HG03469 (cell line): ENCODE results near the gene TTYH2.

ENCODE experiments used
- ATAC-seq: cut with Tn5 transposase; IDR thresholded peaks from one replicate; pipeline ENCODE4 v1.9.1; 2021; ENCODE audit warnings: mild to moderate bottlenecking, moderate library complexity, moderate number of reproducible peaks; ENCODE audit not compliant: unreplicated experiment

TTYH2 gene

DNA sequence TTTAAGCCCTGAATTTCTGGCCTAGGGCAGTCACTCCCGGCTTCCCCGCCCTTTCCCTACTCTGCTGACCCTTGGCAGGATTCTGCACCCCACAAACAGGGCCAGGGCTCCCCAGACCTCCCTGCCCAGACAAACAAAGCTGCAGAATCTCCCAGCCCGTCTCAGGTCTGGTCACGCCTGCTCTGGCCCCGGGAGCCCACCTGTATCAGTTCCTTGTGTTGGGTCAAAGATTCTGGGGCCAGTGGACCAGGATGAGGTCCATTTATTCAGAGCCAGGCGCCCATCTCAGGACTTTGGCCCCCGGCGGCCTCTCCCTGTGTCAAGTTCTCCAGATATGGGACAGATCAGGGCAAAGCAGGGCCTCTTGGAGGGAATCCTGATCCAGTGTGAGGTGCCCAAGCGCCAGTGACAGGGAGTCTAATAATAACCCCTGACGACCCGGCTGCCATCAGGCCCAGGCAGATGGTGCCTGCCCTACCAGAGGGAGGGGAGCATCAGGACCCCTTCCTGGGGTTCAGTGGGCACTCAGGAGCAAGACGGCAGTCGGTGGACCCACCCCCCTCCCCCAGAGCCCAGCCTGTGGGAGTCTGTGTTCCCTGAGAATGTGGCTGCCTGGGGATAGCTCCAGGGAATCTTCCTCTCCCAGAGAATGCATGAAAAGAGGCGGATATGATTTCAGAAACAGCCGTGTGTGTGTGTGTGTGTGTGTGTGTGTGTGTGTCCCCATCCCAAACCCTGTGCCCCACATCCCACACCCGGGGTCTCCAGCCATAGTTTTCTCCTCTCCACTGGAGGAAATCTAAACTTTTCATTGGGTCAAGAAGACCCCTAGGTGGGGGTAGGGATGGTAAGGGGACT is 1.3 kb downstream of the TTYH2 start:
- ATAC-seq: no peak

DNA sequence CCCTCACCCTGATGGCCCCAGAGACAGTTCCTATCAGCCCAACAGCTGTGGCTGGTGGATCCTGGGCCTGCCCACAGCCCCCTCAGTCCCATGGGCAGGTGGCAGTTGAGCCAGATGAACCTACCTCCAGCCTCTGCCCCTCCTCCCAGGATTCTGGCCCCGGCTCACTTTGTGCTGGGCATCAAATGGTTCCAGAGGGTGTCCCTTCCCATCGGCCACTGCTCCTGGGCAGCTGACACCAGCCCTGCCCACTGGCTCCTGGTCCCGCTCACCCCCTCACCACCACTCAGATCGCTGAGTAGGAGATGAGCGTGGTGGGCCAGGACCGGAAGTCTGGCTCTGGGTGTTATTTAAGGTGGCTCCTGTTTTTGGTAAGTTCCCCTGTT is 2.0 kb downstream of the TTYH2 start:
- no peak for ATAC-seq

DNA sequence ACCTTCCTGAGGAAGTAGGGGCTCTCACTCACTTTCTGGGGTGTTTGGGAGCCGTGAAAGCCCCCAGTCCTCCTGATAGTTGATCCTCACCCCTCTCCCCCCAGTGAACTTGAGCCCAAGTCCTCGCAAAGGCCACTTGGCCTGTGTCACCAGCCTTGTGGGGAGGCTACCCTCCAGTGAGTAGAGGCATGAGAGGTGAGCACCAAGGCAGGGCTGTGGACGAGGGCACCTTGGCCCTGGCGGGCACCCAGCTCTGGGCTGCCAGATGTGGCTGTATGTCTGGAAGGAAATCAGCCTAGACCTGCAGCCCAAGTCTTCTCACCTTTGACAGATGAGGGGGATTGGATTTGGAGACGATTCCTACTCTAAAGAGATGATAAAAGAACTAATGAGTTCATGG is 3.1 kb downstream of the TTYH2 start:
- no peak for ATAC-seq

DNA sequence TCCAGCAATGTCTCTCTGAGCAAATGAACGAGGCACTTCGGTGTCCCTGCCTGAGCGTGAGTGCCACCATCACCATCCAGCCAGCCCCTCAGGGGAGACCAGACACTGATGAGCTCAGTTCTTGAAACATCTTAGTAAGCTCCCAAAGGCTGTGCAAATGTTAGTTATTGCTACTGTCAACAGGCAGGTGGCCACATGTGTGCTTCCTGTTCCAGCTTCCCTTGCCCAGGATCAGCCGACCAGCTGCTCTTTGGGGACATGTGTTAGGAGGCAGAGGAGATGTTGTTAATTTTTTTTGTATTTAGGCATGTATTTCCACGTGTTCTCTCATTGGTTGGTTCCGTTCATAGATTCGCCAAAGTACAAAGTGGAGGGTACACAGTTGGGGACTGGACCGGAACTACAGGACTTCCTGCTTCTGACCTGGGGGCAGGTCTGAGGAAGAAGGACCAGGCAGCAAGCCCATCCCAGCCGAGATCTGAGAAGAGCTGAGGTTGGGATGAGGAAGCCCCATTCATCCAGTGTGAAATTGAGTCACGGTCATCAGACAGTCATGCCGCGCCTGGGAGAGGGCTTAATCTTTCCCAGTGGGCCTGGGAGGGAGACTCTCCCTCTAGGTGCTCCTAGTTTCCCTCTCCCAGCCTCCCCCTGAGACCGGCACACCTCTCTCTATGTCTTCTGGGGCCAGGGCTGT is 3.8 kb downstream of the TTYH2 start:
- no peak for ATAC-seq

DNA sequence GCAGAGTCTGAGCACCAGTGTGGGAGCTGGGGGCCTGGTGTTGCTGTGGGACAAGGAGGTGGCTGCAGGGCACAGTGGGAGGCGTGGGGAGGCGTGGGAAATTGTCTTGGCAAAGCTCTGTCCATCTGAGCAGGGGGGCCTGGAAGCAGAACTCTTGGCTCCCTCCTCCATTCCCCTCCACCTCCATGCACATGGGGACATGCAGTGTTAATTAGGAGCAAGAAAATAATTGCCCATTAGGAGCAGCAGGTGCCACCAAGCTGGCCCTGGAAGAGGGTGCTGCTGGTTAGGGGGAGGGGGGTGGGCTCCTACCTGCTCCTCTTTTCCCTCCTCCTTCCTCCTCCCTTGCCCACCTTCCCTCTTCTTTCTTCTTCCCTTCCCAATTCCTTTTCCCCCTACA is 4.5 kb downstream of the TTYH2 start:
- no peak for ATAC-seq

DNA sequence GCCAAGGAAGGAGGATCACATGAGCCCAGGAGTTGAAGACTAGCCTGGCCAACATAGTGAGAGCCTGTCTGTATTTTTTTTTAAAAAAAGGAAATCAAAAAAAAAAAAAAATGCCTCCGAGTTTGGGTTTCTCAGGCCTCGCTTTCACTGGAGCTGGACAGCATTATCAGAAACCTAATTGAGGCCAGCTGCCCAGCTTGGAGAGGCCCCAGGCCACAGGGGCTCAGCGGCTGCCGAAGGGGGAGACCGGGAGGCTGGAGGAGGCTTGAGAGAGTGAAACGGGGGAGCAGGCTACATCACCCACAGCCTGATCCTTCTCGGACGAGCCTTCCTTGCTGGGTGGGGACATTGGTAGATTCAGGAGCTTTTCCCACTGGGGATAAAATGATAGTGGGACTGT is 5.1 kb downstream of the TTYH2 start:
- no peak for ATAC-seq

DNA sequence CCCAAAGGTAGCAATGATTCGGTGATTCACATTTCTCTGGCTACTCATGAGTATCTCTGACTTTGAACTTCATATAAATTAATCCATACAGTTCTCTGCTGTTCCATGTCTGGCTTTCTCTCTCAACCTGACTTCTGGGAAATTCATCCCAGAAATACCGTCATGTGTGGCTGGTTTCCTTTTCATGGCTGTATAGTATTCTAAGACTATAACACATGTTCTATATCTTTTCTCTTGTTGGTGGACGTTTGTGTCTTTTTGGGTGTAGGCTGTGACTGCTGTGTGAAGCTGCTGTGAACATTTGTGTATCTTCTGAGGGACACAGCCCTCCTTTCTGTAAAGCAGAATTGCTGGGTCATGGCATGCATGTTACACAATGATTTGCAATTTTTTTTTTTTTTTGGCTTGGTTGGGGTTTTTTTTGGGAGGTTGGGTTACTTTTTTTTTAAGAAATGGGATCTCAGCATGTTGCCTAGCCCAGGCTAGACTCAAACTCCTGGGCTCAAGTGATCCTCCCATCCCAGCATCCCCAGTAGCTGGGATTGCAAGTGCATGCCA is 6.3 kb downstream of the TTYH2 start:
- no peak for ATAC-seq

DNA sequence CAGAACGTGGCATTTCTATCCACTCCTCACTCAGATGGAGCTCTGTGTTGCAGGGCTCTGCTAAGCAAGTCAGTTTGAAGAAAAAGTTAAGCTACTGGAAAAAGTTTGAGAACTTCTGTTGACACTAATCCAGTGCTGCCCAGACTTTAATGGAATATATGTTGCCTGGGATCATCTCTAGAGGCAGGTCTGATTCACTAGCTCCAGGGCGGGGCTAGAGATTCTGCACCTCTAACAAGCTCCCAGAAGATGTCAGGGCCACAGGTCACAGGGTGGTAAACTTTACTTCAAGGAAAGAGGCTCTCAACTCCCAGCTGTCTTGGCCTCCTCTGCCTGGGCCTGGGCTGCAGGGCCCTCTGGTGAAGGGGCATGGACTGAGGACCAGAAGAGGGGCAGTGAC is 6.8 kb downstream of the TTYH2 start:
- ATAC-seq: no peak

DNA sequence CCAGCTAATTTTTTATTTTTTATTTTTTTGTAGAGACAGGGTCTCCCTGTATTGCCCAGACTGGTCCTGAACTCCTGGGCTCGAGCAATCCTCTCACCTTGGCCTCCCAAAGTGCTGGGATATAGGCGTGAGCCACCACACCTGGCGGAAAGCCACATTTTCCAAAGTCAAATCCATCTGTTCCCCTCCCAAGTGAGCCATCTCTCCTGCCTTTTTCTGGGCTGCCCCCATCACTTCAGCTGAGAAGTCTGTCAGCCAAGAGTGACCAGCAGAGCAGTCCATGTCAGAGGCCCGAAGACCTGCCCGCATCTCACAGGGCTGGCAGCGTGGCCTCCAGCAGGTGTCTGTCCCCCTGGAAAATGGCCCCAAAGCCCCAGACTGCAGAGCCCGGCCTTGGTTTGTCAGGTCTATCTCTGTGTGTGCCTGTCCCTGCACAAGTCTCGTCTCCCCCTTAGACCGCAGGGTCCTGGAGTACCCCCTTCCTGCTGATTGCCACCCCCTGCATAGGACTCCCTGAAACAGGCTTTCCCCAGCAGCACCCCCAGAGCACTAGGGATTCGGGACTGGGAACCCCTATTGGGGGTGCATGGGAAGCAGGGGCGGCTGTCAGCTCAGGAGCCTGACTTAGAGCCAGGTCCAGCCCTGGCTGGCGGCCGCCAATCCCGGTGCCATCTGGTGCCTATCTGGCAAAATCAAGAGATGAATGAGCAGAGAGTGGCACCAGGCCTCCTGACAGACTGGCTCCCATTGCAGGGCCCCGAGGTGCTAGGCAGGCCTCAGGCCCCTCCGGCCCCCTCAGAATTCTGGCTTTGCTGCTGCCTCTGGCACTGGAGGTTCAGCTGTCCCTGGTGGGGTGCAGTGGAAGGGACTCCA is 7.8 kb downstream of the TTYH2 start:
- ATAC-seq: no peak

DNA sequence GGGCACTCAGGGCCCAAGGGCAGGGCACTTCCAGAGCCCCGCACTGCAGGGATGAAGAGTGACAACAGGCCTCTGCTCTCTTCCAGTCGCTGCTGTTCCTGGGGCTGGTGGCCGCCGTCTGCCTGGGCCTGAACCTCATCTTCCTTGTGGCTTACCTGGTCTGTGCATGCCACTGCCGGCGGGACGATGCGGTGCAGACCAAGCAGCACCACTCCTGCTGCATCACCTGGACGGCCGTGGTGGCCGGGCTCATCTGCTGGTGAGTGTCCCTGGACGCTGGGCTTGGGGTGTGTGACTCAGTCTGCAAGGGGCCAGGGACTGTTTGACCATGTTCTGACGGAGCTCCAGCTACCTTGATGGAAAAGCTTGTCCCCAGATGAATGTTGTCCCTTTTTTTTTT is 9.0 kb downstream of the TTYH2 start:
- no peak for ATAC-seq

DNA sequence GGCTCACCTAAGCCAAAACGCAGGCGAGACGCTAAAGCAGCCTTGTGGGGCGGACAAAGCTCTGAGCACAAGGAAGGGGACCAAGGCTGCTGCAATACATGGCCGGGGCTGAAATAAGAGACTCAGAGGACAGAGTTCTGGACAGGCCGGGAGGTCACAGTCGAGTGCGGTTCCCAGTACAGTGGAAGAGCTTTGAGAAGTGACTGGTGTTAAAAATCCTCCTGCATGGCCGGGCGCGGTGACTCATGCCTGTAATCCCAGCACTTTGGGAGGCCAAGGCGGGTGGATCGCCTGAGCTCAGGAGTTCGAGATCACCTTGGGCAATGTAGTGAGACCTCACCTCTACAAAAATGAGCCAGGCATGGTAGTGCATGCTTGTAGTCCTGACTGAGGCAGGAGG is 10.5 kb downstream of the TTYH2 start:
- no peak for ATAC-seq

DNA sequence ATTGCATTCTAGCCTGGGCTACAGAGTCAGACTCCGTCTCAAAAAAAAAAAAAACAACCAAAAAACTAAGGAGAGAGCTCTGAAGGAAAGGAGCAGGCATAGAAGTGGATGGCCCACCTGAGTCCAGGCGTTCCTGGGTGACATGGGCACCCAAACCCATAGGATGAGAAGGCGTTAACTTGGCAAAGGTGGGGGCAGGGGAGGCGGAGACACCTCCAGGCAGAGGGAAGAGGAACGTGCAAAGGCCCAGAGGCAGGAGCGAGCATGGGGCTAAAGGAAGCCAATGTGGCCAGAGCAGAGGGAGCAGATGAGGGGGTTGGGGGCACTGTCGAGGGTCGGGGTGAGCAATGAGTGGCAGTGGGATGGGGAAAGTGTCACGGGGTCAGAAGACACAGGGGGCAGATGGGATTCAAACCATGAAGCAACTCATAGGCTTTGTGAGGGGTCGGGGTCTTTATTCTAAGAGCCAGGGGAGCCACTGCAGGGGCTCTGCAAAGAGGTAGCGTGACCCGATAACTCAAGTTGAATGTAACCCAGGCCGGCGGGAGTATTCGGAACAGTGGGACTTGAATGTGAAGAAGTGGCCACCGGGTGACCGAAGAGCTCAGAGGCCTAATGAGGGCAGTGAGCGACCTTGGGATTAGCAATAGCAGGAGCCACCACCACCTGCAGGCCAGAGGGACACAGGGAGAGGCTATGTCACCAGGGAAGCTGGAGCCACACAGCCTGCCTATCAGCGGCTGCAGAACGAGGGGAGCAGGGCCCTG is 11.8 kb downstream of the TTYH2 start:
- no peak for ATAC-seq

DNA sequence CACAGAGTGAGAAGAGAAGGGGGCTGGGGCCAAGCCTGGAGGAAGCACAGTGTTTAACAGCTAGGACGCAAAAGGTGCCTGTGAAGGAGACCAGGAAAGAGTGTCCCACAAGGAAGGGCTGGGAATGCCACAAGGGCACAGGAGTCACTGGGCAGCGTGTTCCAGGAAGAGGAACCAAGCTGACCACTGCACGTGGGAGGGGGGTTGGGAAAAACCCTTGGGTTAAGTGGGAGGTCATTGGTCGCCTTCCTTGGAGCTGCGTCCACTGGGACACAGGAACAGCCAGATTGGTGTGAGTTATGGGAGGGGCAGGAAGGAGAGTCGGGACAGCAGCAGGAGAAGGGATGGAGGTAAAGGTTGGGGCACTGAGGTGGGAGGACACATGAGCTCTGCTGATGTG is 12.9 kb downstream of the TTYH2 start:
- ATAC-seq: no peak

DNA sequence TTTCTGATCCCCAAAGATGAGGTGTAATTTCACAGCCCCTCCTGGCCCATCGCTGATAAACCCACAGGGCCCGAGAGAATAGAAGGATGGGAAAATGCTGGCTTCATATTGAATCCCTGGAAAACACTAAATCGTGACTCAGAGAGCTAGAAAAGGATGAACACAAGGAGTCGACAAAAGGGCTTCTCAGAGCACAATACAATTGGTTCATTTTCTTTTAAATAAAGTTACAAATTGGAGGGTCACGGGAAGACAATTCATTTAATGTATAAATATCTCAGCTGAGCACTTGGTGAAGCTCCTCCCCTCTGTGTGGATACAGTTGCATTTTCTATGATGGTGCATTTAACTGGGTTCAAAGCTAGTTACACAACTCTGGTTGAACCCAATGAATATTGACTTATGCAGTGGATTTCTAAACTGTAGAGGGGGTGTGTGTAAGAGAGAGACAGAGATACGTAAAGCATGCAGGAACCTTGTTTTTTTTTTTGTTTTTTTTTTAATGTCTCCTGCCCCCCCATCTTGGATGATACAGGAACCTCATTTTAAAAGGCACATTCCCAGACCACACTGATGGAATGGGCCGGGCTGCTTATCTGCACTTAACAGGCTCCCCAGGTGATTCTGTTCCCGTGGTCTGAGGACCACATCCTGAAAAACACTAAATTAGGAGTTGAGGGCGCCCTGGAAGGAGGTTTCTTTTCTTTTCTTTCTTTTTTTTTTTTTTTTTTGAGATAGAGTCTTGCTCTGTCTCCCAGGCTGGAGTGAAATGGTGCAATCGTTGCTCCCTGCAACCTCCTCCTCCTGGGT is 14.1 kb downstream of the TTYH2 start:
- no peak for ATAC-seq

DNA sequence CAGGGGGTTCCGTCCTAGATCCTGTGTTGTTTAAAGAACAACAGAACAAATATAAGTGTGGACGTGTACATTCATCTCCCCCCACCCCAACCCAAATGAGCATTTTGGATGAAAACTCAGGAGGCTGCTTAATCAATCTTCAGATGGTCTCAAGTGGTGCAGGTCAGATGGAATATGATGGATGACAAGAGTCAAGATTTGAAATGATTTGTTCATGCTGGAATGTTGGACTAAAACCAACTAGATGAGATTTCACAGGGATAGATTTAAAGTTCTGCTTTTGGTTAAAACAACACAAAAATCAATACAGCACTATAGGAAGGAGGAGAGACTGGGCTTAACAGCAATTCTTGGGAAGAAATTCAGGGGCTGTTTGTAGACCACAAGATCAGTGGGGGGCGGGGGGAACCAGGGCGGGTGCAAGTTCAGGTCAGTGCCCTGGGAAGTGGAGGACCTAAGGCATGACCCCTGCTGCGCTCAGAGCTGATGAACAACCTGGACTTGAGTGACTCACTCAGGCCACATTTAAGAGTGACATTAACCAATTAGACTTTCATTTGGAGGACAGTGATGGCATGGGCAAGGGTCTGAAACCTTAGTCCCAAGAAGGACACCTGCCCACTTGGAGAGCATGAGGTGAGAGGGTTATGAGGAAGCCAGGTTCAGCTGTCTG is 15.1 kb downstream of the TTYH2 start:
- no peak for ATAC-seq

DNA sequence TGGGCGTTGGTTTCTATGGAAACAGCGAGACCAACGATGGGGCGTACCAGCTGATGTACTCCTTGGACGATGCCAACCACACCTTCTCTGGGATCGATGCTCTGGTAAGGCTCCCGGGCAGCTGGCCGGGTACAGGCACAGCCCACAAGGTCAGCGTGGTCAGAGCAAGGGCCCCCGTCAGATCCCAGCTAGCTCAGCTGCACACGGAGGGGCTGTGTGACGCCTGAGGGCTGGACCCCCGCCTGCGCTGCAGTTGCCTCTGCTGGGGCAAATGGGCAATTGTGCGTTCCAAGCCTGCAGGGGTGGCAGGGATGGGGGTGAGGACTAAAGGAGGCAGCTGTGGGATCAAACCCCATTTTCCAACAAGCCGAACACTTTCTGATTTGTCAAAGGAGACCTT is 17.5 kb downstream of the TTYH2 start:
- ATAC-seq: no peak

DNA sequence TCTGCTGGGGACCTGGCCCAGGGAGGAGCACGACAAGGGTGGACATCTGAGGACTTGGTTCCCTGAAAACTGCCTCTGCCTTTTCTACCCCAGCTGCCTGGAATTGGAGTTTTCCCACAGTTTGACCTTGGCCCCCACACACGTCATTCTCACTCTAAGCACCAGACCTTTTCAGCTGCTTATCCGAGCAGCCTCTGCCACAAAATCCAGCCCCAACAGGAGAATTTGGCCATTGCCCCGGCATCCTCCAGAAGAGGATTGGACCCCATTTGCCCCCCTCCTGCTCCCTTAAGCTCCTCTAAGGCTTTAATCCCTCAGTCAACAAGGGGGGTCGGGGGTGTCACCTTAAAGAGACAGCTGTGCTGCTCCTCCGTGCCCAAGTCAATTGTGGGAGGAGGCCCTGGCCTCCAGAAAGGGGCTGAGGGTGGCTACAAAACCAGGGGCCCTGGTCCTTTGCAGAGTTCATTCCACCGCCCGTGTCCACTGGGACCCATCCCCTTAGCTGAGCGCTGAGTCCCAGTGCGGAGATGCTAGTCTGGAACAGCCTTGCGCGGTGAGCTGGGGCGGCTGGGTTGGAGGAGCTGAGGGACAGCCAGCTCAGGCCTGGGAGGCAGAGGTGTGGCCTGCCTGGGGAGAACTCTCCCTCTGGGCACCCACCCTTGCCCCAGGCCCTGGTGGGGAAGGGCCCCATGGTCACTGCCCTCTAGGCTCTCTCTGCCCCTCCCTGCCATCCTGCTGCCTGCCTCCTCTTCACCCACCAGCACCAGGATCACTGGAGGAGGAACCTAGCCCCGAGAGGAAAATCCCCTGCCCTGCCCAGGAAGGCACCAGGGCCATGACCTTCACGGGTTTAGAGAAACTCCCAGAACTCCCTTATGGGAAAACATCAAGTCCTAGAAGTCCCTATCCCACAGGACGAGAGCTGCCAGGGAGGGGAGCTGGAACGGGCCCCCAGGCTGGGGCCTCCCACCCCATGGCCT is 18.8 kb downstream of the TTYH2 start:
- no peak for ATAC-seq

DNA sequence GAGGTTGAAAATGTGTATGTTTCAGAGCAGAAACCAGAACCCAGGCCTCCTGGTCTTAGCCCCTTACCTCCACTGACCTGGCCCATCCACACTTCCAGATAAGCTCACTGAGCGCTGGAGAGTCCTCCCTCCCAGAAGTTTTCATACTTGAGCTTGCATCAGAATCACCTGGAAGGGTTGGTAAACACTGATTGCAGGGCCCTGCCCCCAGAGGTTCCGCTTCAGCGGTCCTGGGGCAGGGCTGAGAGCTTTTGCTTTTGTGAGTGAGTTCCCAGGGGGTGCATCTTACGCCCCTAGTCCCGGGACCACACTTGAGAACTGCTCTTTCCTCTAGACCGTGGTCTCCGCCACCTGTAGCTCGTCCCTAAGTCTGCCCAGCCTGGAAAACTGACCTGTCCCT is 20.6 kb downstream of the TTYH2 start:
- ATAC-seq: no peak
